Stomach (tissue), 9 donors: ENCODE data around the gene IL31RA. TPM values are rescaled to one million over a fixed set of nuclear protein-coding genes. Genes with fewer than 3 reads are reported as not detected.

Source experiments
- DNase-seq, 2 donors: peaks; one replicate each; pipeline versions ENCODE4 v3.0.0 to v3.0.0-alpha.2; 2013 to 2019
- H3K27ac ChIP-seq, 5 donors: fragments of 200-600 bp in 4 of 5; sonication (generic) in 4 of 5; one replicate each; pipeline ENCODE4 v1.5.1; 2013 to 2019; ENCODE audit warnings: mild to moderate bottlenecking in 1 of 5, moderate library complexity in 1 of 5
- H3K27me3 ChIP-seq, 3 donors: fragments of 200-600 bp; sonication (generic); one replicate each; pipeline ENCODE4 v1.5.1; 2017 to 2019; ENCODE audit warnings: mixed run types in 1 of 3
- H3K36me3 ChIP-seq, 4 donors: fragments of 200-600 bp; sonication (generic); 1 replicate in 3 of 4; 2 replicates in 1 of 4; pipeline ENCODE4 v1.5.1; 2016 to 2019
- H3K4me1 ChIP-seq, 4 donors: fragments of 200-600 bp; sonication (generic); one replicate each; pipeline ENCODE4 v1.5.1; 2016 to 2019
- H3K4me3 ChIP-seq, 4 donors: fragments of 200-600 bp; sonication (generic) in 3 of 4; one replicate each; pipeline ENCODE4 v1.5.1; 2016 to 2019; ENCODE audit warnings: mild to moderate bottlenecking in 1 of 4
- H3K9me3 ChIP-seq, 4 donors: fragments of 200-600 bp; sonication (generic); one replicate each; pipeline ENCODE4 v1.5.1; 2016 to 2019
- EP300 ChIP-seq: sonication (generic); formaldehyde crosslinking; IDR thresholded peaks from one replicate; pipeline ENCODE4 v1.6.1; 2017; ENCODE audit warnings: antibody characterized with exemption
- POLR2A ChIP-seq, 4 donors: fragments of 450-650 bp; IDR thresholded peaks; one replicate each; pipeline ENCODE4 v1.6.1; 2016; ENCODE audit warnings: antibody characterized with exemption in 4 of 4, control low read depth in 2 of 4, mild to moderate bottlenecking in 1 of 4, moderate library complexity in 1 of 4
- POLR2AphosphoS5 ChIP-seq, 3 donors: sonication (generic); formaldehyde crosslinking; IDR thresholded peaks; one replicate each; pipeline ENCODE4 v1.6.1; 2016; ENCODE audit warnings: antibody characterized with exemption in 3 of 3
- WGBS, 5 donors: extraction: QIAGEN DNeasy Blood & Tissue Kit in 3 of 5; methylation state at CpG; one replicate each; pipeline versions ENCODE4 v1.1.5 to v1.1.7; 2013 to 2018; 5-methylcytosine and 5-hydroxymethylcytosine counted together
- intact Hi-C: fragments of 100-400 bp; cut with DNase I; formaldehyde crosslinking; loops from one replicate; pipeline ENCODE4 v1.15.1; 2023; ENCODE audit warnings: low total_unique reads
- polyA plus RNA-seq, 3 donors: library from polyadenylated mRNA; stranded (reverse); fragments of 200-250 nt; gene quantifications; one replicate each; pipeline ENCODE4 v1.2.3, GENCODE V29; 2013
- total RNA-seq, 5 donors: library from RNA; depleted of rRNA; stranded (reverse); fragments of >200 nt; gene quantifications; one replicate each; pipeline versions ENCODE4 v1.1.0 to v1.2.3, GENCODE V29; 2014 to 2016
- TF ChIP-seq, protein P1 (sequence below), 7 experiments: fragments of 450-650 bp in 4 of 7; fragments of 200-600 bp in 3 of 7; sonication (generic) in 3 of 7; IDR thresholded peaks; one replicate each; pipeline ENCODE4 v1.5.1; 2016 to 2019; ENCODE audit warnings: antibody characterized with exemption in 7 of 7, control low read depth in 2 of 7, mild to moderate bottlenecking in 1 of 7
- donor health status: healthy with polysubstance abuse.
- donor health status: Bipolar disorder and iron deficiency.
- donor health status: healthy.

Gene IL31RA
- total and polyA plus RNA-seq, 8 donors = 0.18 to 1.3 TPM; not detected in 6

DNA sequence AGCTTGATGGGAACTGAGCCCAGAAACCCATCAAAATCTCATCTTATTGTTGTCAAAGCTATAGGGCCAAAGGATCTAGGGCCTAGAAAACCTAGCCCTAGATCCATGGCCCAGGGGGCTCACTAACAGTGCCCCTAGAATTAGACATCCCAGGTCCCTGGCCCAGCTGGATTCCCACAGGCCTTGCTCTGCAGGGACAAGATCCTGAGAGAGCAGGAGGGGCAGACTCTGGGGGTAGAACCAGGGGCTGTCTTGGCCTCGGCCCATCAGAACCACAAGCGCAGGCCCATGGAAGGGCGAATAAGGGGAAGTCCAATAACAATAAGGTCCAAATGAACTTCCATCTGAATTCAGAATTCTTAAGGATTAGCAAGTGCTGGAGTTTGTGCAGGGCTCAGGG is 74.0 kb downstream of the IL31RA start:
- H3K4me1 ChIP-seq = peaks cover 0 to 4% (median 0%) of the 10 kb centered on the region in 4 donors
- H3K27me3 ChIP-seq = no peaks in the 10 kb centered on the region
- H3K4me3 ChIP-seq = no peak overlapping the region
- TF ChIP-seq, protein P1, sequence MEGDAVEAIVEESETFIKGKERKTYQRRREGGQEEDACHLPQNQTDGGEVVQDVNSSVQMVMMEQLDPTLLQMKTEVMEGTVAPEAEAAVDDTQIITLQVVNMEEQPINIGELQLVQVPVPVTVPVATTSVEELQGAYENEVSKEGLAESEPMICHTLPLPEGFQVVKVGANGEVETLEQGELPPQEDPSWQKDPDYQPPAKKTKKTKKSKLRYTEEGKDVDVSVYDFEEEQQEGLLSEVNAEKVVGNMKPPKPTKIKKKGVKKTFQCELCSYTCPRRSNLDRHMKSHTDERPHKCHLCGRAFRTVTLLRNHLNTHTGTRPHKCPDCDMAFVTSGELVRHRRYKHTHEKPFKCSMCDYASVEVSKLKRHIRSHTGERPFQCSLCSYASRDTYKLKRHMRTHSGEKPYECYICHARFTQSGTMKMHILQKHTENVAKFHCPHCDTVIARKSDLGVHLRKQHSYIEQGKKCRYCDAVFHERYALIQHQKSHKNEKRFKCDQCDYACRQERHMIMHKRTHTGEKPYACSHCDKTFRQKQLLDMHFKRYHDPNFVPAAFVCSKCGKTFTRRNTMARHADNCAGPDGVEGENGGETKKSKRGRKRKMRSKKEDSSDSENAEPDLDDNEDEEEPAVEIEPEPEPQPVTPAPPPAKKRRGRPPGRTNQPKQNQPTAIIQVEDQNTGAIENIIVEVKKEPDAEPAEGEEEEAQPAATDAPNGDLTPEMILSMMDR (IDR thresholded peaks at IDR 0.05) = no peak
- no peak for TF ChIP-seq POLR2A (IDR thresholded peaks at IDR 0.05)
- TF ChIP-seq EP300 = no peak
- TF ChIP-seq POLR2AphosphoS5 (IDR thresholded peaks at IDR 0.05) = no peak
- no peak for DNase-seq
- no peak overlapping the region for H3K27ac ChIP-seq
- intact Hi-C loops = no loop called here
- 93 to 100% (median 96%) methylated on average over 3 of the region's 3 CpGs for WGBS, 5 donors
- H3K9me3 ChIP-seq = no peaks in the 10 kb centered on the region
- no peaks in the 10 kb centered on the region for H3K36me3 ChIP-seq

GRCh38 chr5:55925712-55926111 is 74.6 kb downstream of the IL31RA start:
- peaks cover 0 to 4% (median 0%) of the 10 kb centered on the region in 4 donors for H3K4me1 ChIP-seq
- DNase-seq = no peak
- 58 to 77% (median 64%) methylated on average over 5 of the region's 5 CpGs for WGBS, 5 donors

GRCh38 chr5:55926476-55926875 is 75.3 kb downstream of the IL31RA start:
- no peaks in the 10 kb centered on the region for H3K27me3 ChIP-seq
- no peak overlapping the region for H3K27ac ChIP-seq
- no peak for DNase-seq
- no peaks in the 10 kb centered on the region for H3K36me3 ChIP-seq
- H3K9me3 ChIP-seq = no peaks in the 10 kb centered on the region
- H3K4me1 ChIP-seq = peaks cover 0 to 4% (median 0%) of the 10 kb centered on the region in 4 donors
- no peak overlapping the region for H3K4me3 ChIP-seq
- no peak for TF ChIP-seq POLR2AphosphoS5 (IDR thresholded peaks at IDR 0.05)
- intact Hi-C loops = no loop called here
- WGBS, 5 donors = 82 to 91% (median 86%) methylated on average over 5 of the region's 5 CpGs

More at GRCh38 chr5:55925712-55926111, 74.6 kb downstream of the IL31RA start:
- intact Hi-C loops = no loop called here
- H3K27ac ChIP-seq = no peak overlapping the region
- H3K27me3 ChIP-seq = no peaks in the 10 kb centered on the region
- no peaks in the 10 kb centered on the region for H3K9me3 ChIP-seq
- H3K36me3 ChIP-seq = no peaks in the 10 kb centered on the region
- no peak for TF ChIP-seq EP300
- TF ChIP-seq POLR2AphosphoS5 (IDR thresholded peaks at IDR 0.05) = no peak
- no peak for TF ChIP-seq POLR2A (IDR thresholded peaks at IDR 0.05)
- TF ChIP-seq, protein P1 (IDR thresholded peaks at IDR 0.05) = no peak
- H3K4me3 ChIP-seq = no peak overlapping the region

GRCh38 chr5:55927861-55928655 is 76.9 kb downstream of the IL31RA start:
- no peak overlapping the region for H3K27ac ChIP-seq
- no peaks in the 10 kb centered on the region for H3K36me3 ChIP-seq
- no peaks in the 10 kb centered on the region for H3K27me3 ChIP-seq
- H3K4me3 ChIP-seq = no peak overlapping the region
- no peaks in the 10 kb centered on the region for H3K9me3 ChIP-seq
- H3K4me1 ChIP-seq = peaks cover 0 to under 1% (median 0%) of the 10 kb centered on the region in 4 donors
- WGBS, 5 donors = 74 to 85% (median 74%) methylated on average over 10 to 12 of the region's 12 CpGs
- no peak for DNase-seq
- TF ChIP-seq, protein P1 (IDR thresholded peaks at IDR 0.05) = no peak
- TF ChIP-seq POLR2AphosphoS5 (IDR thresholded peaks at IDR 0.05) (no peak), POLR2A (IDR thresholded peaks at IDR 0.05) (no peak), EP300 (no peak)
- intact Hi-C loops = no loop called here
